HepG2 (cell line): Measurements from ENCODE around the gene WDCP. TPM values are rescaled to one million over a fixed set of nuclear protein-coding genes. Genes with fewer than 3 reads are reported as not detected.

Experiments
- ATAC-seq: fragments of 200-7000 bp; cut with Tn5 transposase; 3 replicates; pipeline ENCODE4 v1.9.1; 2020; ENCODE audit warnings: mild to moderate bottlenecking, moderate library complexity
- BruUV-seq: library from RNA; stranded (reverse); fragments of 400-500 nt; replicated peaks from 2 replicates; lab custom pipeline; 2021; lab: Mats Ljungman, UMichigan
- CTCF ChIA-PET: fragments of 300-600 bp; formaldehyde crosslinking; extraction: SDS; loops from one replicate; lab custom pipeline; 2021; ENCODE audit warnings: low total read pairs, inconsistent platforms, low intra/inter-chr PET ratio; lab: Yijun Ruan, JAX
- POLR2A ChIA-PET: fragments of 350-600 bp; sonication (Branson Sonifier 250); formaldehyde crosslinking; loops from one replicate; lab custom pipeline; 2020; ENCODE audit warnings: antibody characterized with exemption, inconsistent platforms; lab: Yijun Ruan, JAX
- DNase-seq: peaks from one replicate; pipeline ENCODE4 v3.0.0-alpha.2; 2015; ENCODE audit warnings: low spot score
- FAIRE-seq: peaks from 3 replicates; lab custom pipeline; 2011; peaks lifted over from hg19 to GRCh38; lab: Jason Lieb, UNC
- H2AFZ ChIP-seq: one replicate; pipeline ENCODE4 v1.6.1; 2011; ENCODE audit warnings: low read length, inconsistent platforms
- H3K27ac ChIP-seq: fragments of 300-600 bp; 3 replicates; pipeline ENCODE4 v1.8.0; 2011; ENCODE audit warnings: mixed run types, mild to moderate bottlenecking, mixed read lengths, low read length, inconsistent platforms; ENCODE audit not compliant: insufficient read depth; ENCODE audit errors: extremely low read length
- H3K27me3 ChIP-seq, 2 experiments: fragments of 200-600 bp in 1 of 2; 2 replicates in 1 of 2; 3 replicates in 1 of 2; pipeline versions ENCODE4 v1.6.0 to v1.8.0; 2011; ENCODE audit warnings: low read length in 2 of 2, mild to moderate bottlenecking in 2 of 2, moderate library complexity in 2 of 2, inconsistent platforms in 1 of 2; ENCODE audit not compliant: insufficient read depth in 2 of 2, control insufficient read depth in 1 of 2
- H3K36me3 ChIP-seq, 2 experiments: fragments of 200-600 bp in 1 of 2; replicated peaks in 1 of 2; 2 replicates in 1 of 2; 3 replicates in 1 of 2; pipeline versions ENCODE4 v1.5.1 to v1.8.0; 2011; ENCODE audit warnings: low read length in 2 of 2, inconsistent platforms in 1 of 2; ENCODE audit not compliant: insufficient read depth in 2 of 2, control insufficient read depth in 1 of 2
- H3K4me1 ChIP-seq: 2 replicates; pipeline ENCODE4 v1.5.1; 2012; ENCODE audit warnings: low read length, inconsistent platforms; ENCODE audit not compliant: insufficient read depth
- H3K4me2 ChIP-seq: 2 replicates; pipeline ENCODE4 v1.6.0; 2011; ENCODE audit warnings: low read depth, low read length, inconsistent platforms
- H3K4me3 ChIP-seq, 3 experiments: fragments of 200-600 bp in 1 of 3; sonication (generic), shearing (Covaris generic) in 1 of 3; replicated peaks in 1 of 3; 2 replicates each; pipeline ENCODE4 v1.5.1; 2011 to 2016; ENCODE audit warnings: low read length in 3 of 3, inconsistent platforms in 2 of 3, low read depth in 2 of 3, mild to moderate bottlenecking in 2 of 3, control low read depth in 1 of 3, mixed read lengths in 1 of 3; ENCODE audit not compliant: insufficient read depth in 1 of 3
- H3K79me2 ChIP-seq: one replicate; pipeline ENCODE4 v1.6.1; 2011; ENCODE audit warnings: low read length, inconsistent platforms; ENCODE audit not compliant: insufficient read depth
- H3K9ac ChIP-seq: 2 replicates; pipeline ENCODE4 v1.6.0; 2011; ENCODE audit warnings: mild to moderate bottlenecking, low read depth, low read length, inconsistent platforms; ENCODE audit not compliant: insufficient read depth
- H3K9me3 ChIP-seq: 2 replicates; pipeline ENCODE4 v1.5.1; 2012; ENCODE audit warnings: mild to moderate bottlenecking, low read length
- H4K20me1 ChIP-seq: 2 replicates; pipeline ENCODE4 v1.6.0; 2011; ENCODE audit warnings: inconsistent platforms, mild to moderate bottlenecking, low read length, moderate library complexity; ENCODE audit not compliant: insufficient read depth
- AGO2 ChIP-seq: fragments of 200-400 bp; formaldehyde crosslinking; optimal IDR thresholded peaks from 2 replicates; pipeline ENCODE3; 2017; ENCODE audit warnings: mild to moderate bottlenecking, low read depth, low read length, moderate library complexity
- HNRNPK ChIP-seq: fragments of 200-400 bp; formaldehyde crosslinking; IDR thresholded peaks from 2 replicates; pipeline ENCODE4 v1.6.1; 2018; ENCODE audit warnings: low read length, low read depth, moderate library complexity, mild to moderate bottlenecking; ENCODE audit not compliant: poor library complexity, severe bottlenecking
- KMT2B ChIP-seq: IDR thresholded peaks from 2 replicates; pipeline ENCODE4 v1.6.1; 2016; ENCODE audit warnings: missing genetic modification reagents, missing compliant biosample characterization
- NRL ChIP-seq: sonication (generic); formaldehyde crosslinking; IDR thresholded peaks from 2 replicates; pipeline ENCODE4 v1.5.0; 2020; ENCODE audit warnings: missing genetic modification reagents, mild to moderate bottlenecking, moderate library complexity, borderline replicate concordance
- RBFOX2 ChIP-seq: fragments of 200-400 bp; formaldehyde crosslinking; IDR thresholded peaks from 2 replicates; pipeline ENCODE4 v1.6.1; 2017; ENCODE audit warnings: low read depth, mild to moderate bottlenecking, low read length
- SAFB2 ChIP-seq: sonication (generic); formaldehyde crosslinking; IDR thresholded peaks from 2 replicates; pipeline ENCODE4 v1.5.1; 2020; ENCODE audit warnings: missing genetic modification reagents, low read depth, mild to moderate bottlenecking, borderline replicate concordance
- ZNF124 ChIP-seq: sonication (generic); formaldehyde crosslinking; IDR thresholded peaks from 2 replicates; pipeline ENCODE4 v1.4.0; 2020; ENCODE audit warnings: missing genetic modification reagents
- WGBS: methylation state at CpG from one replicate; pipeline ENCODE4 v1.1.6; 2017; ENCODE audit warnings: low lambda C conversion rate; 5-methylcytosine and 5-hydroxymethylcytosine counted together
- in situ Hi-C: cut with HindIII; loops from 2 replicates; pipeline ENCODE4 v1.10.0; 2017; ENCODE audit warnings: low pct_unique_long_range_greater_than_20kb; ENCODE audit not compliant: extremely low pct_ligation_motif_present
- intact Hi-C: fragments of 100-400 bp; cut with micrococcal nuclease; formaldehyde crosslinking; loops from one replicate; pipeline ENCODE4 v1.10.0; 2022; ENCODE audit not compliant: unreplicated experiment
- polyA plus RNA-seq, 8 experiments: library from polyadenylated mRNA; depleted of rRNA in 3 of 8; stranded (reverse) in 7 of 8; unstranded in 1 of 8; fragments of >200 nt; fragmentation: Illumina TruSeq in 4 of 8; extraction: Trizol in 4 of 8; gene quantifications; 2 replicates each; pipeline versions ENCODE4 v1.2.1 to v1.2.3, GENCODE V29; 2011 to 2016; ENCODE audit warnings: low read depth in 4 of 8, missing spikeins in 1 of 8, mixed read lengths in 1 of 8; ENCODE audit not compliant: insufficient read depth in 1 of 8
- total RNA-seq, 5 experiments: library from RNA; depleted of rRNA; stranded (reverse); fragments of >200 nt; fragmentation: Illumina TruSeq; extraction: Trizol; gene quantifications; 2 replicates each; pipeline ENCODE4 v1.2.3, GENCODE V29; 2016; ENCODE audit warnings: low read depth in 1 of 5
- TF ChIP-seq, protein P1 (sequence below): sonication (generic); formaldehyde crosslinking; IDR thresholded peaks from 2 replicates; pipeline ENCODE4 v1.5.0; 2020; ENCODE audit warnings: missing genetic modification reagents
- TF ChIP-seq, protein P2 (sequence below): sonication (generic); formaldehyde crosslinking; IDR thresholded peaks from 2 replicates; pipeline ENCODE4 v1.4.0; 2020; ENCODE audit warnings: missing genetic modification reagents

The WDCP gene
- total and polyA plus RNA-seq, 2 of the 13 experiments (the other 11 are each of a cell fraction or from before 2014, with no cell fraction given), result 17.4 to 22.6 TPM

DNA sequence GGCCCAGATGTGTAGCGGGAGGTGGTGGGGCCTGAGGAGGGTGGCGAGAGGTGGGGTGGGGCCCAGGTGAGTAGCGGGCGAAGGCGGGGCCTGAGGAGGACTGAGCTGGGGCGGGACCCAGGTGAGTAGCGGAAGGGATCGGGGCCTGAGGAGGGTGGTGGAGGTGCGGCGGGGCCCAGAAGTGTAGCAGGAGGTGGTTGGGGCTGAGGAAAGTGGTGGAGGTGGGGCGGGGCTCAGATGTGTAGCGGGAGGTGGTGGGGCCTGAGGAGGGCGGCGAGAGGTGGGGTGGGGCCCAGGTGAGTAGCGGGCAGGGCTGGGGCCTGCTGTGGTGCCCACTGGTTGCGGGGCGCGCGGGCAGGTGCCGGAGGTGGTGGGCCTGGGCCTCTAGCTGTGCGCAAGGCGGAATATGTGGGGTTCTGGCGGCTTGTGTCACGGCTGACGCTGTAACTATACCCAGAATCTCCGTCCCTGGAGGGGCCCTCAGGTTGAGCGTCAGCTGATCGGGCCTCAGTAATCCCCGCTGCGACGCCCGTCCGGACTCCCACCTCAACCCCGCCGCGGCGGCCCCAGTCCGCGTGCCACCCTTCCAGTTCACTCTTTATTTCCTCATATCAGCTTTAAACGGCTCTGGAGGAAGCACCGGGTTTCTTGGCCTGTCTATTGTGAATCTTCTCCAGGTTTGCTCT, 29.8 kb upstream of the WDCP start:
- Histone ChIP-seq H4K20me1 (no peaks in the 10 kb centered on the region), H3K4me2 (no peak overlapping the region), H3K36me3 (peaks cover 5 to 19% of the 10 kb centered on the region in 2 experiments), H2AFZ (no peak overlapping the region), H3K4me1 (peaks cover 15% of the 10 kb centered on the region), H3K4me3 (peak overlapping the region; percentile 76 to 100 (median 94); a peak in 4 of 6 replicates), H3K27me3 (no peaks in the 10 kb centered on the region; a peak in 1 of 5 replicates), H3K79me2 (peaks cover 25% of the 10 kb centered on the region), H3K9me3 (no peaks in the 10 kb centered on the region), H3K27ac (peak overlapping the region; percentile 36), H3K9ac (no peak overlapping the region)
- DNase-seq (no peak), ATAC-seq (no peak), FAIRE-seq (no peak)
- ChIA-PET CTCF (interaction anchor here (2.3 kb wide), 1 partner anchor 87 kb away, joined by 10 read pairs; no protein-coding TSS in a partner anchor), POLR2A (interaction anchor here (0.7 to 2.6 kb wide), 21 partner anchors 7 to 716 kb away, joined by 3 to 66 read pairs (median 5); partner anchors contain the start of genes ATAD2B, CENPO, FAM228B and FKBP1B)
- in situ Hi-C loops, result no loop called here
- intact Hi-C loops, result loop anchor here (1.0 to 2.0 kb wide), 3 partner anchors 30 to 136 kb away; partner anchors contain the start of genes UBXN2A and WDCP
- TF ChIP-seq, protein P1, sequence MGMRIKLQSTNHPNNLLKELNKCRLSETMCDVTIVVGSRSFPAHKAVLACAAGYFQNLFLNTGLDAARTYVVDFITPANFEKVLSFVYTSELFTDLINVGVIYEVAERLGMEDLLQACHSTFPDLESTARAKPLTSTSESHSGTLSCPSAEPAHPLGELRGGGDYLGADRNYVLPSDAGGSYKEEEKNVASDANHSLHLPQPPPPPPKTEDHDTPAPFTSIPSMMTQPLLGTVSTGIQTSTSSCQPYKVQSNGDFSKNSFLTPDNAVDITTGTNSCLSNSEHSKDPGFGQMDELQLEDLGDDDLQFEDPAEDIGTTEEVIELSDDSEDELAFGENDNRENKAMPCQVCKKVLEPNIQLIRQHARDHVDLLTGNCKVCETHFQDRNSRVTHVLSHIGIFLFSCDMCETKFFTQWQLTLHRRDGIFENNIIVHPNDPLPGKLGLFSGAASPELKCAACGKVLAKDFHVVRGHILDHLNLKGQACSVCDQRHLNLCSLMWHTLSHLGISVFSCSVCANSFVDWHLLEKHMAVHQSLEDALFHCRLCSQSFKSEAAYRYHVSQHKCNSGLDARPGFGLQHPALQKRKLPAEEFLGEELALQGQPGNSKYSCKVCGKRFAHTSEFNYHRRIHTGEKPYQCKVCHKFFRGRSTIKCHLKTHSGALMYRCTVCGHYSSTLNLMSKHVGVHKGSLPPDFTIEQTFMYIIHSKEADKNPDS, result no peak
- TF ChIP-seq KMT2B (CRISPR knock-in tag) (no peak), NRL (0 out of 2 replicates have a peak, but pooled peaks have one; percentile 32), ZNF124 (CRISPR knock-in tag) (no peak), RBFOX2 (0 out of 2 replicates have a peak, but pooled peaks have one; percentile 26), SAFB2 (CRISPR knock-in tag) (0 out of 2 replicates have a peak, but pooled peaks have one; percentile 6), AGO2 (peak; percentile 16), HNRNPK (peak; percentile 35)
- TF ChIP-seq, protein P2, sequence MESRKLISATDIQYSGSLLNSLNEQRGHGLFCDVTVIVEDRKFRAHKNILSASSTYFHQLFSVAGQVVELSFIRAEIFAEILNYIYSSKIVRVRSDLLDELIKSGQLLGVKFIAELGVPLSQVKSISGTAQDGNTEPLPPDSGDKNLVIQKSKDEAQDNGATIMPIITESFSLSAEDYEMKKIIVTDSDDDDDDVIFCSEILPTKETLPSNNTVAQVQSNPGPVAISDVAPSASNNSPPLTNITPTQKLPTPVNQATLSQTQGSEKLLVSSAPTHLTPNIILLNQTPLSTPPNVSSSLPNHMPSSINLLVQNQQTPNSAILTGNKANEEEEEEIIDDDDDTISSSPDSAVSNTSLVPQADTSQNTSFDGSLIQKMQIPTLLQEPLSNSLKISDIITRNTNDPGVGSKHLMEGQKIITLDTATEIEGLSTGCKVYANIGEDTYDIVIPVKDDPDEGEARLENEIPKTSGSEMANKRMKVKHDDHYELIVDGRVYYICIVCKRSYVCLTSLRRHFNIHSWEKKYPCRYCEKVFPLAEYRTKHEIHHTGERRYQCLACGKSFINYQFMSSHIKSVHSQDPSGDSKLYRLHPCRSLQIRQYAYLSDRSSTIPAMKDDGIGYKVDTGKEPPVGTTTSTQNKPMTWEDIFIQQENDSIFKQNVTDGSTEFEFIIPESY, result peak; percentile 80; the same call in 1 of the 2 replicates
- BruUV-seq, result no TSS peak
- 91% methylated on average over 41 of the region's 41 CpGs for WGBS
